ENCODE measurements around the gene NCK2.

Gene NCK2

DNA sequence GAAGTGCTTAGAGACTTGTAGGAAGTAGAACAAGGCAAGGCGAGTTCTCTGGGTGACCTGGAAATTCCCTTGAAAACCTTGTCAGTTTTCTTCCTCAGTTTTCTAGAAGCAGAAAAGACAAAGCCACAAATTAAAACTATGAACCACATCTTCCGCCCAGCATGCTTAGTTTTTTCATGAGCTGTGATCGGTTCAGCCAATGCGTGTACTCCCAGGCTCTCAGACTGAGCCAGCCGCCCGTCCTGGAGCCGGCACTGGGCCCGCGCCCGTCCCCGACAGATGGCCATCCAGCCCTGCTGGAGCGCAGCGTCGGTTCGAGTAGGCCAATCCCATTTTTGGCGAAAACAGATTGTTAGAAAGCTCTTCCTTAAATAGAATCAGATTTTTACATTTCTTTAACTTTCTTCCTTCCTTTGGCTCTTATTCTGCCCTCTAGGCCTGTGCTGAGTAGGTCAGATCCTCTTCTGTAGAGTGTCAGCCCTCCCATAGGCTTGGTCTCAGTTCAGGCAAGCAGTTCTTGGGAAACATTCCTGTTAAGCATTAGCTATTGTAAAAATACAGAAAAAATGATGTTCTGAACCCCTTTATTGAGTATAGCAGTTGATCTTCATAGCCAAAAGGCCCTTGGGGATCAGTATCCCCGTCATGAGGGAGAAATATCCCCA, 112.5 kb downstream of the NCK2 start:
- CTCF ChIA-PET = interaction anchor here (1.5 kb wide), 1 partner anchor 10 kb away, joined by 3 read pairs; no protein-coding TSS in a partner anchor
- no peak for DNase-seq (ENCODE audit: low read depth, low spot score)
- no peak overlapping the region for H3K4me3 ChIP-seq (ENCODE audit: low read depth, low read length)
- TF ChIP-seq, protein P1, sequence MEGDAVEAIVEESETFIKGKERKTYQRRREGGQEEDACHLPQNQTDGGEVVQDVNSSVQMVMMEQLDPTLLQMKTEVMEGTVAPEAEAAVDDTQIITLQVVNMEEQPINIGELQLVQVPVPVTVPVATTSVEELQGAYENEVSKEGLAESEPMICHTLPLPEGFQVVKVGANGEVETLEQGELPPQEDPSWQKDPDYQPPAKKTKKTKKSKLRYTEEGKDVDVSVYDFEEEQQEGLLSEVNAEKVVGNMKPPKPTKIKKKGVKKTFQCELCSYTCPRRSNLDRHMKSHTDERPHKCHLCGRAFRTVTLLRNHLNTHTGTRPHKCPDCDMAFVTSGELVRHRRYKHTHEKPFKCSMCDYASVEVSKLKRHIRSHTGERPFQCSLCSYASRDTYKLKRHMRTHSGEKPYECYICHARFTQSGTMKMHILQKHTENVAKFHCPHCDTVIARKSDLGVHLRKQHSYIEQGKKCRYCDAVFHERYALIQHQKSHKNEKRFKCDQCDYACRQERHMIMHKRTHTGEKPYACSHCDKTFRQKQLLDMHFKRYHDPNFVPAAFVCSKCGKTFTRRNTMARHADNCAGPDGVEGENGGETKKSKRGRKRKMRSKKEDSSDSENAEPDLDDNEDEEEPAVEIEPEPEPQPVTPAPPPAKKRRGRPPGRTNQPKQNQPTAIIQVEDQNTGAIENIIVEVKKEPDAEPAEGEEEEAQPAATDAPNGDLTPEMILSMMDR (IDR thresholded peaks at IDR 0.05; ENCODE audit: insufficient read depth, low read length, missing control alignments) = no peak
- POLR2A ChIA-PET = no interaction called here

DNA sequence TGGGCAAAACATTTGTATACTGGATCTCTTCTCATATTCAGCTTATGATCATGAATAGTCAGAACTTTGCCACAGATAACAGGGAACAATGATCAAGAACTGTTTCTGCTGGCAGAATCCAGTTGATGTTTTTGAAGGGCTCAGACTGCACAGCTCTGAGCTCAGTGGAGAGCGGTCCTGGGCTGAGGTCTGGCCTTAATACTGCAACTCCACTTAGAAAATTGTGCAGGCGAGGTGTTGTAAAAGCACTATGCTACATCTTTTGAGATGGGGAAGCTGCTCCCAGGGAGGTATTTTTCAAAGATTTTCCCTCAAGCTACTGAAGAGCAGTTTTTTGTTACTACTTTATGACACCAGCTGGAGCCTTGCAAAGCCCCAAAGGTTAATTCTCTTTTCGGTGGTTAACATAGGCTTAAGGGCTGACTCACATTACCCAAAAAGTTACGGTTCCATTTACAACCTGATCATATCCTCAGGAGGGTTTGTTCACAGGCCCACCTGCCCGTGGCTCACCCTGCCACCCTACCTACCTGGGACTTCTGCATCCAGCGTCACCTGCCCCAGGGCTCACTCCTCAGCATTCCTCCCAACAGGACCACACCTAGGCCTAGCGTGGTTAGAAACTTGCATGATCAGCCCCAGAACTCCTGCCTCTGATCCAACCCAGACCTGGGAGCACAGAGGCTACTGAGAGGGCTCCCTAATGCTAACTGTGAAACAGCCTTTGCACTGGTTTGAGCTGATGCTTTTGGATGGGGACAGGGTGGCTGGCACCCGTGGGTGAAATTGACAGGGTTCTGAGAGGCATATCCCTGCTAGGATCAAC, 114.4 kb downstream of the NCK2 start:
- ChIA-PET POLR2A (interaction anchor here (0.6 kb wide), 1 partner anchor 34 kb away, joined by 3 read pairs; no protein-coding TSS in a partner anchor), CTCF (no interaction called here)
- TF ChIP-seq, protein P1 (IDR thresholded peaks at IDR 0.05; ENCODE audit: insufficient read depth, low read length, missing control alignments) = no peak
- no peak overlapping the region for H3K4me3 ChIP-seq (ENCODE audit: low read depth, low read length)
- DNase-seq (ENCODE audit: low read depth, low spot score) = no peak

DNA sequence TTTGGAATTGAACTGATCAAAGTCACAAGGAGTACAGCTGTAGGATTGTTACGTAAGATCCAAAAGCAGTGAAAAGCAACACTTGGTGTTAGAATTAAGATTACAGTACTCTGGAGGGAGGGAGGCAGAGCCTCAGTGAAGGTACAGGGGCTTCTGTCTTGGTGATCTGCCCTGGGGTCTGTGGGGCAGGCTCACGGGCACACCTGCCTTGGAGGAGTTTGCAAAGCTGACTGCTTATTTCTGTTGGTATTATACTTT, 114.9 kb downstream of the NCK2 start:
- POLR2A ChIA-PET = interaction anchor here (0.6 kb wide), 1 partner anchor 33 kb away, joined by 3 read pairs; no protein-coding TSS in a partner anchor
- TF ChIP-seq, protein P1 (IDR thresholded peaks at IDR 0.05; ENCODE audit: insufficient read depth, low read length, missing control alignments) = no peak
- no peak for DNase-seq (ENCODE audit: low read depth, low spot score)
- no peak overlapping the region for H3K4me3 ChIP-seq (ENCODE audit: low read depth, low read length)
- CTCF ChIA-PET = no interaction called here

DNA sequence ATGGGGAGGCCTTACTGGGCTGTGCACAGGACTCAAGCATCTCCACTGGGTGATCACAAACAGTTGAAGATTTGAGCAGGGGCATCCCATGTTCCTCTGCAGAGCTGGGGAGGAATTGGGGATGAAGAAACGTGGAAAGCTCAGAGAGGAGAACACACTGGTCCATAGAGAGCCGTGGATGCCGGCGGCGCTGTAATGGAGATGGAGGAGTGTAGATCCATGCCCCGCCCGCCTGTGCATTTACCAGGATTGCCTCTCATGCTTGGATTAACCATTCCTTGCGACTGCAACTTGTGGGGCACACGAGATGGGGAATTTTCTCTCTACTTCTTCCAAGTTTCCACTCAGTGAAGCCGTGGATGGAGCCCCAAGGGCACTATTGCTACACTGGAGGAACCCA, 115.9 kb downstream of the NCK2 start:
- no peak for DNase-seq (ENCODE audit: low read depth, low spot score)
- ChIA-PET POLR2A (no interaction called here), CTCF (no interaction called here)
- no peak overlapping the region for H3K4me3 ChIP-seq (ENCODE audit: low read depth, low read length)
- TF ChIP-seq, protein P1 (IDR thresholded peaks at IDR 0.05; ENCODE audit: insufficient read depth, low read length, missing control alignments) = no peak

DNA sequence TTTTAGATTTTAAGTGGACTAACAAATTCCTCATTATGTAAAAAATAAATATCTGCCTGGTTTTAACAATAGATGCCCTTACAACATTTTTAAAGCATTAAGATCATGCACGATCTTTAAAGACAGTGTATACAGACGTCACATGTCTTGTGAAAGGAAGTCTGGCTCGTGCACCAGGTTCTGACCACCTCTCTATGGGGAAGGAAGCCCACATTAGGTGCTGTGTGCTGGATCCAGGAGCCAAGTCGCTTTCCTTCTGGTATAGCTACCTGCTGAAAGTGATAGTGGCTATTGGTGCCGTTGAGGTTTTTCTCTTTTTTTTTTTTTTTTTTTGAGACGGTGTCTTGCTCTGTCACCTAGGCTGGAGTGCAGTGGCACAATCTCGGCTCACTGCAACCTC, 116.5 kb downstream of the NCK2 start:
- ChIA-PET POLR2A (no interaction called here), CTCF (no interaction called here)
- H3K4me3 ChIP-seq (ENCODE audit: low read depth, low read length) = no peak overlapping the region
- TF ChIP-seq, protein P1 (IDR thresholded peaks at IDR 0.05; ENCODE audit: insufficient read depth, low read length, missing control alignments) = no peak
- no peak for DNase-seq (ENCODE audit: low read depth, low spot score)

DNA sequence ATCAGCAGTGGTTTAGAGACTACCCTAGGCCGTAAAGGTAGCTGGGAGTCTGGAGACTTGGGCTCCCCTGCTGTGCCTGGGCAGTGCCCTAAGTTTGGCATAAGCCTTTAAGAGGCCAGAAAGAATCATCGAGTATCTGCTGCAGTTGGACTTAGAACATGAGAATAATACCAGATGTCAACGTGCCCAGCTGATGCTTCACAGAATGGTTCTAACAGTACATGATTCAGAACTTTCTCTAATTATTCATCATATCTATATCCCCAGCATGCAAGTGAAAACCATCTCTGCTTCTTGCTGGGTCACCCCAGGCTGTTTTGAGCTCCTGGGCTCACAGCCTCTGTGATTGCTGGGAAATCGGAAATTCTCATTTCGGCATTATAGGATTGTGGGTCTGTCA, 118.1 kb downstream of the NCK2 start:
- DNase-seq (ENCODE audit: low read depth, low spot score) = no peak
- TF ChIP-seq, protein P1 (IDR thresholded peaks at IDR 0.05; ENCODE audit: insufficient read depth, low read length, missing control alignments) = no peak
- ChIA-PET POLR2A (no interaction called here), CTCF (no interaction called here)
- H3K4me3 ChIP-seq (ENCODE audit: low read depth, low read length) = no peak overlapping the region

All from AG04449 (cell line).